A172 (cell line): Measurements from ENCODE around the gene SLC47A1. TPM values are rescaled to one million over a fixed set of nuclear protein-coding genes. Genes with fewer than 3 reads are reported as not detected.
"Not testable (repeated sequence)": the region's sequence is repeated elsewhere in the genome, so short reads cannot be mapped to it uniquely, and the experiment has no call there.

Source experiments
- DNase-seq: peaks from one replicate; pipeline ENCODE4 v3.0.0-alpha.2; 2015; ENCODE audit warnings: low spot score
- total RNA-seq: library from RNA; depleted of rRNA; stranded (reverse); fragments of >200 nt; shearing (Covaris generic); gene quantifications from 2 replicates; pipeline ENCODE4 v1.2.3, GENCODE V29; 2014

Gene SLC47A1
- total RNA-seq, 1 experiment from 2014 or later: 7.3 TPM

GRCh38 chr17:19551591-19552148 lies 18.0 kb downstream of the SLC47A1 start:
- DNase-seq: no peak

- DNase-seq: no peak
Measured at GRCh38 chr17:19553036-19553435, 19.4 kb downstream of the SLC47A1 start.

DNA sequence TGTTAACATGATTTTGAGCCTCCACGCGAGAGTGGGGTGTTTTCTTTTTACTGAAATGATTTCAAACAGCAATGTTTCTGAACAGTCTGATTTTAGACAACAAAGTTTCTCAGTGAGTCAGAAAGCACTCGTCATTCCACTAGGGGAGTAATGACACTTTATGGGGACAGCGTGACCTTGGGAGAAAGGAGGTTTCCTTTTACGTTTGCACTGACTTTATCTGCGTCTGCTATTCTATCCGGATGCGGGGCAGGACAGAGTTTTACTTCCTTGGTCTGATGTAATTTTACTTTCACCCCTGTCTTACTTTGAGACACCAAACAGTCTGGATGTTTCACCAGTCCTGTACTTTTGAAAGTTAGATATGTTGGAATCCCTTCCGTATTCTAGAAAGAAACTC lies 20.7 kb downstream of the SLC47A1 start:
- no peak for DNase-seq

GRCh38 chr17:19555746-19556145 lies 22.1 kb downstream of the SLC47A1 start:
- no peak for DNase-seq

GRCh38 chr17:19558946-19559345 lies 25.3 kb downstream of the SLC47A1 start:
- DNase-seq: no peak

GRCh38 chr17:19561697-19562318 lies 28.2 kb downstream of the SLC47A1 start:
- no peak for DNase-seq

GRCh38 chr17:19565817-19566575 lies 32.3 kb downstream of the SLC47A1 start:
- no peak for DNase-seq

DNA sequence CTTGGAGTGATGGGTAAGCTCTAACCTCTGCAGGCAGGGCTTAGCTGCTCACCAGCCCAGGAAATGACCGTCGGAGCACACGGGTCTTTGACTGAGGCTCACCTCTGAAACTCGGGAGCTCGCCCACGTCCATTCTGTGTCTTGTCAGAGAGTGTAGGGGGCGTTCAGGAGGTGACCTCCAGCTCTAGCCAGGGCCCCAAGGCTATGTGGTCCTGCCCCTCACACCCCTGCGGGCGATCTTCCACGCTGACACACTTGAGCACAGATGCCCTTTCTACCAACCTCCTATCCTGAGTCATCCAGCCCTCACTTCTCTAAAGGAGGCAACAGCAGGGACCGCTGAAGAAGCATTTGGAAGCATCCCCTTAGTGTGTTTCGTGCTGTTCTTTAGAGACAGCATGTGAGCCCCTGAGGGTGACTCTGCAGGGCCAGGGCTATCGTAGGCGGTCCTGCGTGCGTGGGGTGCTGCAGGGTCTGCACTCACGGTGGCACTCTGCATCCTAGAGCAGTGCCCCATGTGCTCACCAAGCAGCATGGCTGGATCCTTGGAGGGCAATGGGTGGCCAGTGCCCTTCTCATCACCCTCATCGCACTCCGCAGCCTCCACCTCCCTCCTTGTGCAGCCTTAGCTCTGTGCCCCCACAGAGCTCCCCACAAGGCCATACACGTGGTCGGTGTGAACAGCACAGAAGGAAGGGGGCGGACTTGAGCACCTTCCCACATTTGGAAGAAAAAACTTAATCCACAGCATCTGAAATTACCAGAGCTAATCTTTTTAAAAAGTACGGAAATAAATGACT lies 33.8 kb downstream of the SLC47A1 start:
- DNase-seq: no peak

DNA sequence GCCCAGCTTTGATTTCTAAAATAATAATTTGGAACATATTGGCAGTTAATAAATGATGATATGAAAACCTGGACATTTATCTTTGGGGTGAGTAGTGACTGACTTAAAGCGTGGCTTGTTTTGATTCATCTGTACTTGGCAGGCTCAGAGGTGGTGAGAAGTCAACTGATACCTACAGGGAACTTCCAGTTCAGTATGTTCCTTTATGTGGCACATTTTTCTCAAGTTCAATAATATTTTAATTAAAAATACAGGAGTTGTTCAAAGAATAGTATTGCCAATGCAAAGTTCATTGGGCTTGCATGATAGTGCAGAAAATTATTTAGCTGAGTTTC lies 34.3 kb downstream of the SLC47A1 start:
- no peak for DNase-seq

DNA sequence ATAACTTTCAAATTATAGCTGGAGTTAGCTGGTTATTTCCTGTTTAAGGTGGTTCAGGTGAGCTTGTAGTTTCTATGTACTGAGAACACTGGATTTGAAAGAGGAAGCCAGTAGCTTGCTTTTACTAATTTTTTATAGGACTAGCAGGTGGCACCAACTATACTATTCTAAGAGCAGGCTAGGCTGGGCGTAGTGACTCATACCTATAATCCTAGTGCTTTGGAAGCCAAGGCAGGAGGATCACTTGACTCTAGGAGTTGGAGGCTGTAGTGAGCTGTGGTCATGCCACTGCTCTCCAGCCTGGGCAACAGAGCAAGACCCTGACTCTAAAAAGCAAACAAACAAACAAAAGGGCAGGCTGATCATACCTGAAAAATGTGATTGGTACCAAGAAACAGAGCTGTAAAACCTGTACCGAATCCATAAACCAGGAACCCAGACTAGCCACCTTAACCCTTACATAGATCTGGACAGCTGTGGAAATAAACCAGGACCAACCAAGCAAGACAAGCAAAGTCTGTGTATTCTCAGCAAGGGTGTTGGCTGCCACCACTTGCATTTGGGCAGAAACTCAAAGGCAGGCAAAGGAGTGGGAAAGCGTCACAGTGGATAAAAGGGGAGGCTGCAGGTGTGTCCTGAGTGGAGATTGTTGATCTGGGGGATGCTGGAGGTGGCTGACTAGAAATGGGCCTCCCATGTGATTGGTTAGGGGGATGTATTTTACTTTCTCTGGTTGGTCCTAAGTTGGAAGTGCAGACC lies 36.3 kb downstream of the SLC47A1 start:
- DNase-seq: peak; percentile 65

DNA sequence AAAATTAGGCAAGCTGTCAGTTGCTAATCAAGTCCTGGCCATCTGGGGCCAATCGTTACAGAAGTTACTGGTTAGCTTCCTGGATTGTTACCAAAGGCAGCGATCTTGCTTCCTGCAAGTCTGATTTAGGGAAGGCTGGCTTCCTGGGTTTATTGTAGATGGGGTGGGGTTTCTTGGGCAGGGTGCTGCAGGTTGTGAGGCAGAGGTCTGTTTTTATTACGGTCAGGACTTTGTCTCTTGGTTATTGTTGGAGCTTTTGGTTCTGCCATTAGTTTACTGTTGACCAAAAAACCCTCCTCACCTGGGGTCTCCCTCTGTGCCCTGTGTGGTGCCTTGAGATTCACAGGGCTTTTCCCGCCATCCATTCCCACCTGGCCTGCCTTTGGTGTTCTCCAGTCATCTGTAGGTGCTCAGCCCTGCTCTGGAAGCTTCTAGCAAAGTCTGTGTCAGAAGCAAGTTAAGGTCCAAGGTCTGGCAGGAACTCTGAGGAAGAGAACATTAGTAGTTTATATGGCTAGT lies 36.9 kb downstream of the SLC47A1 start:
- no peak for DNase-seq

DNA sequence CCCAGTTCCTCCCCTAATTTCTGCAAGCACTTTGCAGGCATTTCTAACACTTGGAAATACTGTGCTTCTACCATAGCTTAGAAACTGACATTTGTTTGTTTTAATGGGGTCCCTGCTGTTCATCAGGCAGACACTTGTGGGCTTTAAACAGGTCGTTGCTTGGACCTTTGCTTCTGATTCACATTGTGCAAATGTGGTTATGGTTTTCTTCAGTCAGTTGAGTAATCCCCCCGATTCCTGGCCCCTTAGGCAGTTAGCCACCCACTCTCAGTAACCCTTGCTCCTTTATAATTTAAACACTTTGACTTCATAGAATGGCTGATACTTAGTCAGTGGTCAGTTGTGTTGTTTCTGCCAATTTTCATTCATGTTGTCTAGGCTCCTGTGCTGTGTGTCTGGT lies 39.4 kb downstream of the SLC47A1 start:
- DNase-seq: no peak

- no peak for DNase-seq
Measured at GRCh38 chr17:19574956-19575355, 41.3 kb downstream of the SLC47A1 start.

GRCh38 chr17:19578545-19578944 lies 44.9 kb downstream of the SLC47A1 start:
- no peak for DNase-seq

DNA sequence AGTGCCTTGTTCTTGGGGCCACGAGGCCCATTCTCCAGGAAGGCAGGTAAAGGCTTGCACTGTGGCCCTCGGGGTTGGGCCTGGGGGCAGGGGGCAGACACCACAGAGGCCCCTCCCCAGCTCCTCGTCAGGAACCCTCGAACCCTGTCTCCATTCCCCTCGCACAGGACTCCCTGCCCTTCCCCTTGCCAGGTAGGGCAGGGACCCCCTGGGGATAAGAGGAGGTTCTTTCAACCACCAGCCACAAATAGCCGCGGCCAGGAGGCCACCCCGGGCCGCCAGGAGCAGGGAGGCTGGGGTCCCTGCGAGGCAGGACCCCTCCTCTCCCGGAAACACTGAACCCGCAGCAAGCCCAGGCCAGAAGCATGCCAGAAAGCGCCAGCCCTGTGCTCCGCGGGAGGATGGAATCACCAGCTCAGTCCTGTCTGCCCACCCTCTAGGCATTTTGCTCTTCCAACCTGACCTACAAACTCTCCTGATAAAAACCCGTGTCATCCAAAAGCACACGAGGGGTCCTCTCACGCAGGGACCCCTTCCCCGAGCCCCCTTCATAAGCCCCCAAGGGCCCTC lies 45.6 kb downstream of the SLC47A1 start:
- DNase-seq: no peak

- no peak for DNase-seq
Measured at GRCh38 chr17:19579867-19580565, 46.4 kb downstream of the SLC47A1 start.

GRCh38 chr17:19580566-19580920 lies 46.9 kb downstream of the SLC47A1 start:
- not testable (repeated sequence) for DNase-seq

DNA sequence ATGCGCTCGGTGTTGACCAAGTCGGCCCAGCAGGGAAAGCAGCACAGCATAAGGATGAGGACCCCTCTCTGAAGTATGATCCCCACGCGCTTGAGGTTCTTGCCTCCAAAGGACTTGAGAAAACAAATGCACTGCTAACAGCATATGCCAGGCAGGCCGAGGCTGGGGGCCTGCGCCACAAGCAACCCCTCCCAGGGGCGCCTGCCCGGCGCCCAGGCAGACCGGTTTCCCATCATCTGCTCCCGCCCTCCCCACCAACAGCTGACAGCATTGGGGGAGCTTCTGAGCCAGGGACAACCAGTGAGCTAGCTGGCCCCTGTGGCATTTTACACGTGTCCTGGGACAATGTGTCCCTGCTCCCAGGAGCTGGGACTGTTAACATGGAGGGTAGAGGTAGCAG lies 48.5 kb downstream of the SLC47A1 start:
- not testable (repeated sequence) for DNase-seq

GRCh38 chr17:19583871-19584270 lies 50.2 kb downstream of the SLC47A1 start:
- no peak for DNase-seq

DNA sequence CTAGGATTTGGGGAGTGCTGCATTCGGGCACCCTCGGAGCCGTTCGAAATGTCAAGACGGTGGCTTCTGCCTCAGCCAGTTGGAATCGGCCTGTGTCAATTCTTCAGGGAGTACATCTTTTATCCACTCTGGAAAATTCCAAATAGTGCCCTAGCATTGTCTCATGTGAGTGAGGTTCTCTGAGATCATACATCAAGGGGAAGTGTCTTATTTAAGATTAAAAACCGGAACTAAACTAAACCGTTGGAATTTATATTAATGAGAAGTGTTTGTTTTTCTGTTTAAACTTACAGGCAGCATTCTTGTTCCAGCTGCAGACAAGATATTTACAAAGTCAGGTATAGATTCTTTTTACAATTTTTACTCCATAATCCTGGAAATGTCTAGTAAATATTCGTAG lies 56.8 kb downstream of the SLC47A1 start:
- DNase-seq: no peak
